Epithelial cell of proximal tubule (primary cell): ENCODE measurements around the gene GMNN. TPM values are rescaled to one million over a fixed set of nuclear protein-coding genes. Genes with fewer than 3 reads are reported as not detected.
"Not testable (repeated sequence)": the region's sequence is repeated elsewhere in the genome, so short reads cannot be mapped to it uniquely, and the experiment has no call there.

ENCODE experiments used
- DNase-seq: peaks from one replicate; pipeline ENCODE4 v3.0.0-alpha.2; 2011; ENCODE audit warnings: low read depth
- H3K4me3 ChIP-seq: 2 replicates; pipeline ENCODE4 v1.5.1; 2011; ENCODE audit warnings: low read depth, mild to moderate bottlenecking, low read length
- CTCF ChIP-seq: conservative IDR thresholded peaks from 2 replicates; pipeline ENCODE4 v1.5.1; 2012; ENCODE audit warnings: low read depth, mild to moderate bottlenecking, low read length
- total RNA-seq: library from RNA; depleted of rRNA; stranded (reverse); fragments of >200 nt; gene quantifications from 2 replicates; pipeline ENCODE4 v1.2.3, GENCODE V29; 2015

GMNN gene
- total RNA-seq, 1 donor from 2014 or later: 65.3 TPM

GRCh38 chr6:24763578-24763977 lies 11.2 kb upstream of the GMNN start:
- no peak for TF ChIP-seq CTCF
- DNase-seq: no peak
- H3K4me3 ChIP-seq: no peak overlapping the region

- H3K4me3 ChIP-seq, DNase-seq: not testable (repeated sequence)
Measured at GRCh38 chr6:24764833-24765828, 9.6 kb upstream of the GMNN start.

- H3K4me3 ChIP-seq, DNase-seq: not testable (repeated sequence)
Measured at GRCh38 chr6:24765968-24766367, 8.8 kb upstream of the GMNN start.

GRCh38 chr6:24766680-24767462 lies 7.9 kb upstream of the GMNN start:
- no peak overlapping the region for H3K4me3 ChIP-seq
- TF ChIP-seq CTCF: peak; percentile 51
- DNase-seq: no peak

GRCh38 chr6:24768361-24768760 lies 6.4 kb upstream of the GMNN start:
- DNase-seq: no peak
- no peak for TF ChIP-seq CTCF
- no peak overlapping the region for H3K4me3 ChIP-seq

GRCh38 chr6:24775520-24776058 lies 852 bp downstream of the GMNN start:
- TF ChIP-seq CTCF: no peak
- peak overlapping the region; percentile 68 for H3K4me3 ChIP-seq
- no peak for DNase-seq

GRCh38 chr6:24777227-24777626 lies 2.5 kb downstream of the GMNN start:
- no peak for DNase-seq
- no peak overlapping the region for H3K4me3 ChIP-seq
- no peak for TF ChIP-seq CTCF
